DOHH2 (cell line): ENCODE measurements around the gene MALRD1.
"Not testable (repeated sequence)": the region's sequence is repeated elsewhere in the genome, so short reads cannot be mapped to it uniquely, and the experiment has no call there.

Experiments
- H3F3A ChIP-seq: fragments of 200-600 bp; sonication (generic), shearing (Covaris generic); 2 replicates; pipeline ENCODE4 v1.6.0; 2016; ENCODE audit warnings: antibody characterized with exemption, mild to moderate bottlenecking; ENCODE audit not compliant: control insufficient read depth, insufficient read depth
- H3K27ac ChIP-seq: fragments of 200-600 bp; sonication (generic); 2 replicates; pipeline ENCODE4 v1.5.1; 2014; ENCODE audit warnings: low read depth, mild to moderate bottlenecking, low read length, moderate library complexity
- H3K27me3 ChIP-seq: fragments of 200-600 bp; sonication (generic); 2 replicates; pipeline ENCODE4 v1.6.1; 2014; ENCODE audit warnings: mild to moderate bottlenecking, low read length, mixed read lengths; ENCODE audit not compliant: control insufficient read depth
- H3K36me3 ChIP-seq: fragments of 200-600 bp; sonication (generic); 2 replicates; pipeline ENCODE4 v1.6.1; 2014; ENCODE audit warnings: mild to moderate bottlenecking, low read length, moderate library complexity, mixed read lengths; ENCODE audit not compliant: control insufficient read depth
- H3K4me1 ChIP-seq: fragments of 200-600 bp; sonication (generic); 2 replicates; pipeline ENCODE4 v1.6.1; 2014; ENCODE audit warnings: mild to moderate bottlenecking, low read length, mixed read lengths; ENCODE audit not compliant: control insufficient read depth
- H3K4me2 ChIP-seq: fragments of 200-600 bp; sonication (generic); 2 replicates; pipeline ENCODE4 v1.6.0; 2014; ENCODE audit warnings: mild to moderate bottlenecking, low read length, moderate library complexity
- H3K4me3 ChIP-seq: fragments of 200-600 bp; sonication (generic); 2 replicates; pipeline ENCODE4 v1.5.1; 2014; ENCODE audit warnings: mild to moderate bottlenecking, low read length, mixed read lengths
- H3K79me2 ChIP-seq: fragments of 200-600 bp; sonication (generic); 2 replicates; pipeline ENCODE4 v1.6.1; 2014; ENCODE audit warnings: mild to moderate bottlenecking, low read length, mixed read lengths; ENCODE audit not compliant: control insufficient read depth
- H3K9me2 ChIP-seq: fragments of 200-600 bp; sonication (generic); replicated peaks from 2 replicates; pipeline ENCODE4 v1.6.1; 2014; ENCODE audit warnings: mild to moderate bottlenecking, low read length, mixed read lengths; ENCODE audit not compliant: control insufficient read depth
- H3K9me3 ChIP-seq: fragments of 200-600 bp; sonication (generic); 2 replicates; pipeline ENCODE4 v1.6.1; 2014; ENCODE audit warnings: antibody characterized with exemption, low read length, mixed read lengths; ENCODE audit not compliant: control insufficient read depth, insufficient read depth
- H4K20me1 ChIP-seq: fragments of 200-600 bp; sonication (generic); 2 replicates; pipeline ENCODE4 v1.6.0; 2014; ENCODE audit warnings: low read depth, mild to moderate bottlenecking, antibody characterized with exemption, low read length, moderate library complexity; ENCODE audit not compliant: control insufficient read depth, insufficient read depth
- CTCF ChIP-seq: fragments of 200-600 bp; sonication (generic); IDR thresholded peaks from one replicate; pipeline ENCODE4 v1.5.1; 2014; ENCODE audit warnings: antibody characterized with exemption, mild to moderate bottlenecking, low read depth, low read length; ENCODE audit not compliant: poor library complexity, severe bottlenecking
- EZH2phosphoT487 ChIP-seq: fragments of 200-600 bp; sonication (generic); IDR thresholded peaks from 2 replicates; pipeline ENCODE4 v1.6.1; 2017; ENCODE audit warnings: borderline replicate concordance, mild to moderate bottlenecking, antibody characterized with exemption, low read length, moderate library complexity, mixed read lengths

MALRD1 gene

GRCh38 chr10:19500959-19501358, 452.4 kb downstream of the MALRD1 start:
- TF ChIP-seq EZH2phosphoT487 (no peak), CTCF (no peak)
- Histone ChIP-seq H3K4me3 (no peak overlapping the region), H3K27ac (no peak overlapping the region), H4K20me1 (no peaks in the 10 kb centered on the region), H3K4me1 (no peaks in the 10 kb centered on the region), H3F3A (no peaks in the 10 kb centered on the region), H3K9me2 (no peaks in the 10 kb centered on the region), H3K36me3 (no peaks in the 10 kb centered on the region), H3K9me3 (no peaks in the 10 kb centered on the region), H3K79me2 (no peaks in the 10 kb centered on the region), H3K27me3 (no peaks in the 10 kb centered on the region), H3K4me2 (no peak overlapping the region)

- Histone ChIP-seq H3K27ac (no peak overlapping the region), H3K4me1 (no peaks in the 10 kb centered on the region), H3K4me2 (no peak overlapping the region), H4K20me1 (no peaks in the 10 kb centered on the region), H3K9me3 (no peaks in the 10 kb centered on the region), H3K36me3 (no peaks in the 10 kb centered on the region), H3K27me3 (no peaks in the 10 kb centered on the region), H3K9me2 (no peaks in the 10 kb centered on the region), H3F3A (no peaks in the 10 kb centered on the region), H3K79me2 (no peaks in the 10 kb centered on the region), H3K4me3 (no peak overlapping the region)
- TF ChIP-seq CTCF (no peak), EZH2phosphoT487 (no peak)
These were observed 457.0 kb downstream of the MALRD1 start for GRCh38 chr10:19505320-19506312.

GRCh38 chr10:19510005-19510732, 461.6 kb downstream of the MALRD1 start:
- not testable (repeated sequence) for H3K4me1 ChIP-seq, H3K4me3 ChIP-seq, H3K9me3 ChIP-seq, H3K4me2 ChIP-seq, H3K79me2 ChIP-seq, H3F3A ChIP-seq, H3K36me3 ChIP-seq, H3K9me2 ChIP-seq, H3K27me3 ChIP-seq, H4K20me1 ChIP-seq, H3K27ac ChIP-seq

- H3K4me3 ChIP-seq: no peak overlapping the region
- H3K4me2 ChIP-seq: no peak overlapping the region
- H3K27ac ChIP-seq: no peak overlapping the region
- H3K27me3 ChIP-seq: no peaks in the 10 kb centered on the region
- no peaks in the 10 kb centered on the region for H3K9me2 ChIP-seq
- H4K20me1 ChIP-seq: no peaks in the 10 kb centered on the region
- H3K79me2 ChIP-seq: no peaks in the 10 kb centered on the region
- H3K4me1 ChIP-seq: no peaks in the 10 kb centered on the region
- H3F3A ChIP-seq: no peaks in the 10 kb centered on the region
- TF ChIP-seq CTCF (no peak), EZH2phosphoT487 (no peak)
- H3K36me3 ChIP-seq: no peaks in the 10 kb centered on the region
- no peaks in the 10 kb centered on the region for H3K9me3 ChIP-seq
These were observed 469.5 kb downstream of the MALRD1 start for GRCh38 chr10:19518109-19518508.
